Effector CD8-positive, alpha-beta T cell (primary cell): ENCODE results near the gene HSFX4.
"Not testable (repeated sequence)": the region's sequence is repeated elsewhere in the genome, so short reads cannot be mapped to it uniquely, and the experiment has no call there.

ENCODE experiments used
- DNase-seq: peaks from one replicate; lab custom pipeline; 2025; lab: John Stamatoyannopoulos, UW
- total RNA-seq, 4 experiments: gene quantifications; one replicate each; lab custom pipeline; 2026; lab: John Stamatoyannopoulos, UW

The HSFX4 gene
- 0 to 0.09 (median 0) reads per million in 4 experiments for total RNA-seq

DNA sequence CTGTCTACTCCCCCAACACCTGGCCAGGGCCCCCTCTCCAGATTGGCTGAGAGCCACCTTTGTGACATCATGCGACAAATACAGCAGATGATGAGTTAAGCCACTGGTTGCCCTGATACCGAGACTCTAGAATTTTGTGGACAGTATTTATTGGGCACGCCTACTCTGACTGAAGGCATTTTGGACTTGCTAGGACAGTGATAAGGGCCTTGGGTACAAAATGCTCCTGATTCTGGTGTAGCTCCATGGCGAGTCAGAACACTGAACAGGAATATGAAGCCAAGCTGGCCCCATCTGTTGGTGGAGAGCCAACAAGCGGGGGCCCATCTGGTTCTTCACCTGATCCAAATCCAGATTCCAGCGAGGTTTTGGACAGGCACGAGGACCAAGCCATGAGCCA is at the start of gene HSFX4:
TSS of gene HSFX4 (plus strand) at position 174 of the 400 bp plus-strand sequence. CDS start at position 246, 72 bp downstream.
- DNase-seq, result not testable (repeated sequence)

- DNase-seq, result no peak
These were observed 48.2 kb upstream of the HSFX4 start, which contains the start of gene MAGEA8 for GRCh38 chrX:149881081-149881711. Gene MAGEA8 (plus strand): TSS chrX:149881183. CDS start chrX:149884273, 3,090 bp downstream.

DNA sequence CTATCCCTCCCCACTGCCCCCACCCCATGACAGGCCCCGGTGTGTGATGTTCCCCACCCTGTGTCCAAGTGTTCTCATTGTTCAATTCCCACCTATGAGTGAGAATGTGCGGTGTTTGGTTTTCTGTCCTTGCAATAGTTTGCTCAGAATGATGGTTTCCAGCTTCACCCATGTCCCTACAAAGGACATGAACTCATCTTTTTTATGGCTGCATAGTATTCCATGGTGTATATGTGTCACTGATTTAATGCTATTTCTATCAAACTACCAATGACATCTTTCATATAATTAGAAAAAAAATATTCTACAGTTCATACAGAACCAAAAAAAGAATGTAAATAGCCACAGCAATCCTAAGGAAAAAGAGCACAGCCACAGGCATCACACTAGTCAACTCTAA is 38.5 kb upstream of the HSFX4 start:
- DNase-seq, result not testable (repeated sequence)

GRCh38 chrX:149898554-149898953 is 30.8 kb upstream of the HSFX4 start:
- DNase-seq, result no peak

DNA sequence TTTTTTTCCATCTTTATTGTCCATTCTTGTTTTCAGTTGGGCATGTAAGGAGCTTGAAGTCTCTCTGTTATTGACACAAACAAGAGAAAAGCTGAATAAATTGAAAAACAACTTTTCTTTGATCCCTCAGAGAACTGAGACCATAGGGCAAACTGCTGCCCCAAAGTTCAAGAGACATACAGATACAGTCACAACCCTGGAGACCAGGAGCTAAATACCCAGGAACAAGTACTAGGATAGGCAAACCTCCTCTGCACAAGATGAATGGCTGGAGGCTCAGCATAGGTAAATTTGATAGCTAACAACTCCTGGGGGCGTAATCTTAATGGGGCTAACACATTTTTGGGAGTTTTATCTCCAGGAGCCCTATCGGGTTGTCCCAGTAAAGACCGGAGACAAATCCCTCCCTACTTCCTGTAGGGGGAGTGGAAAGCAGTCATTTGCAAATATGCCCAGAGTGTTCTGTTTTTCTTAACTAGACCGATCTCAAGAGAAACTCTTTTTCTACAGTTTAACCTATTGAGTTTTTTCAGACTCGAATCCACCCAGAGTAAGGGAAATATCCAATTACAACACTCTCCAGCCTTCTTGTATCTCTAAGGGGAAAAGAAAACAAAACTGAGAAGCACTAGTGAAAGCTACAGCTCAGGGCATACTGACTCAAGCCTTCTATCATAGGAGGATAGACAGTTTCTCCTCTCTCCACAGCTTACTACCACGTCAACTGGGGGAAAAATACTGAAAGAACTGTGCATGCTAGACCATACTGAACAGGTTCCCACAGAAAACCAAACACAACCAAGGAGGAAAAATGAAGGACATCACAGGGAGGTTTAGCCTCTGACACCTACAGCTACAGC is 25.3 kb upstream of the HSFX4 start:
- DNase-seq, result no peak

DNA sequence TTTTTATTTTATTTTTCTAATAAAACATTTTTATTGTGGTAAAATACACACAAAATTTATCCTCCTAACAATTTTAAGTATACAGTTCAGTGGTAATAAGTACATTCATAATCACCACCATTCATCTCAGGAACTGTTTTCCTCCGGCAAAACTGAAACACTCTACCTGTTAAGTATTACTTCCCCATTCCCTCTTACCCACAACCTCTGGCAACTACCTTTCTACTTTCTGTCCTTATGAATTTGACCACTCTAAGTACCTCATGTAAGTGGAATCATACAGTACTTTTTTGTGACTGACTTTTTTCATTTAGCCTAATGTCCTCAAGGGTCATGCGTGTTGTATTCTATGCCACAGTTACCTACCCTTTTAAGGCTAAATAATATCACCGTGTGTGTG is 21.1 kb upstream of the HSFX4 start:
- DNase-seq, result no peak

DNA sequence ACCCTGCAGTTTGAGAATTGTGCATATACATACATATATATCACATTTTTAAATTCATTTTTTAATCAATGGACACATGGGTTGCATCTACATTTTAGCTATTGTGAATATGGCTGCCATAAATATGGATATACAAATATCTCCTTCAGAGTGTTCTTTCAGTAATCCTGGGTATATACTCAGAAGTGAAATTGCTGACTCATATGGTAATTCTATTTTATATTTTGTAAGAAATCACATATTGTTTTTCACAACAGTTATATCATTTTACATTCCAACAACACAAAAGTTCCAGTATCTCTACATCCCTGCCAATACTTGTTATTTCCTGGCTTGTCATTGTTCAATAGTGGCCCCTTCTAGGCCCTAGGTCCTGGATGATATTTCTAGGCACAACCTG is 20.6 kb upstream of the HSFX4 start:
- no peak for DNase-seq

- DNase-seq, result no peak
These were observed 19.8 kb upstream of the HSFX4 start for GRCh38 chrX:149909324-149910177.

GRCh38 chrX:149910178-149910695 is 19.1 kb upstream of the HSFX4 start:
- no peak for DNase-seq

DNA sequence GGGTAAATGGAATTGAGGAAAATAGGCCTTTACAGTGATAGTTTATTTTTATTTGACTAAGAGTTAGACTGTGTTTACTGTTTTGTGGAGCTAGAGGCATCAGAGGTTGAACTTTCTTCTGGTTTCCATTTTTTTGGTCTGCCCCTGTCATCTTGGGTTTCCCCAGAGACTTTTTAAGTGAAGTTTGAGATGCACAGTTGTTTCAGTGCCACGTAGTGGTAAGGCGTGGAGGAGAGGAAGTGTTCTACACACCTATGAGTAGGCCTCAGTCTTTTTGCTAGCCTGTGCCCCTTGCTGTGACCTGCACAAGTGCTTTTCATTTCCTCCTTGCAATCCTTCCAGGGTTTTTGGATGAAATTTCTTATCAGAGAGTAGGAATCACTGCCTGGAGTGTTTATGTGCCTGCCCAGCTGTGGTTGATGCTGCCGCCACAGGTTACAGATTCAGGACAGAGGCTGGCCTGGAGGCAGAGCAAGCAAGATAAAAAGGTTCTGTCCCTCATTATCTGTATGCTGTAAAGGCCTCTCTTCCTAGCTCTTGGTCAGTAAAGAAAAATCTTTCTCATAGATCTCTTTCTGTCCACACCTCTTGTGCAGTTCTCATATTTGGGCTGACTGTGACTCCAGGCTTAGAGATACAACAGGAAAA is 12.5 kb upstream of the HSFX4 start:
- no peak for DNase-seq

- not testable (repeated sequence) for DNase-seq
These were observed 5.5 kb upstream of the HSFX4 start for GRCh38 chrX:149923836-149924235.

- not testable (repeated sequence) for DNase-seq
These were observed 4.9 kb upstream of the HSFX4 start for GRCh38 chrX:149924434-149924833.

DNA sequence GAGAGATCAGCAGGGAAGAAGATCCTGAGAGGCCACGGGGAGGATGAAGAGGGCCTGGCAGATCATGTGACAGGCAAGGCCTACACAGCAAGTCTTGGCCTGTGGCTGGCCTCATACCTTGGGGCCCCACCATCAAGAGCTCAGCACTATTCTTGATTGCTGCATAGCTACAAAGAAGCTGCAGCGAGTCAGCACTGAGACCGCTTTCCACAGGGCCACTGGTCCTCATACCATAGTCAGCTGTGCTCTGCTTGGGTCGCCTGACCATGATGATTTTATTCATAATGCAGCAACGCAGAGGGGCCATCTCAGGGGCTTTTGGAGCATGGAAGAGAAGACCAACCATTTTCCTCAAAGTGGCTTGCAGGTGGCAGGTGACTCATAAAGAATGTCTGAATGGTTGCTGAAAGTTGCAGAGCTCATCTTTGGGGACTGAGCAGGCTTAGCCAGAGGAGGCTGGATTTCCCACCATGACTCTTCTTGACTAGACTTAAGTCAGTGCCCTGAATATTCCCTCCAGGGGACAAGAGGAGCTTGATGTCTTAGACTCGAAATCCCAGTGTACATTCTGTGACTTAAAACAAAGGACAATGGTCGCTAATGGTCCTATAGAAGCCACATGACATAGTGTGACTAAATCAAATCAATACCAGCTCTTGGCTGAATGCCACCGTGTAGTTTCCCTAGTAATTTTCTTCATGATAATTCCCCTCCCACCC is 2.0 kb upstream of the HSFX4 start:
- DNase-seq, result not testable (repeated sequence)

- DNase-seq, result not testable (repeated sequence)
These were observed 1.5 kb upstream of the HSFX4 start for GRCh38 chrX:149927964-149928258.

GRCh38 chrX:149928635-149929034 is 738 bp upstream of the HSFX4 start:
- DNase-seq, result not testable (repeated sequence)

DNA sequence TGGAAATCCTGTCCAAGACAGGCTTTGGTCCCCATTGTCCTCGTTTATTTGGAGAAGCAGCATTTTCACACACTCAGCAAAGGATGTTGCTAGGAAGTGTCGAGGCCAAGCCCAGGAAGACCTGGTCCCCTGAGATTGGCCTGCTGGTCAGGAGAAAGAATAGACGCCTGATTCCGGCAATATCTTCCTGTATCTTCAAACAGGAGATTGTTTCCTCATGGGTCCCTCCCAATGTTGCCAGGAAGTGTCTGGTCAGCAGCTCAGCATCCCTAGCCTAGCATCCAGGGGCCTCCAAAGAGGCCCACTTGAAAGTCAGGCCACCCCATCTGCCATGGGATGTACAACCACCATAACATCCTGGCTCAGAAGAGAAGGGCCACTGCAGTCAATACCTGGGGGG is 2.0 kb downstream of the HSFX4 start:
- not testable (repeated sequence) for DNase-seq

DNA sequence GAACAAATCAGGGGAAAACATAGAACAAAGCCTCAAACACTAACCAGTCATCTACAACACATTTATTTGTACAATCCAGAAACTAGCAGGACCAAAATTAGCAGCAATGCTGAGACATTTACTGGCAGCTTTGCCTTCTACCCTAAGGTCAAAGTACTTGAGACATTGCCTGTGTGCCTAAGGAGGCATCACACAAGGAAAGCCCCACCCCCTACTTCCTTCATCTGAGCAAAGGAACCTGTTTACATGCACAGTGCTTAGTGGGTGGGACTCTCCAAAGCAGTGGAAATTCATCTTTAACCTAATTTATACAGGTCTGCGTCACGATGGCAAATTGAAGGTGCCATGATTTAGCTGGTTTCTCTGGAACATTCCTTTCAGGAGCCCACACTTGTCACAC is 2.8 kb downstream of the HSFX4 start:
- not testable (repeated sequence) for DNase-seq

DNA sequence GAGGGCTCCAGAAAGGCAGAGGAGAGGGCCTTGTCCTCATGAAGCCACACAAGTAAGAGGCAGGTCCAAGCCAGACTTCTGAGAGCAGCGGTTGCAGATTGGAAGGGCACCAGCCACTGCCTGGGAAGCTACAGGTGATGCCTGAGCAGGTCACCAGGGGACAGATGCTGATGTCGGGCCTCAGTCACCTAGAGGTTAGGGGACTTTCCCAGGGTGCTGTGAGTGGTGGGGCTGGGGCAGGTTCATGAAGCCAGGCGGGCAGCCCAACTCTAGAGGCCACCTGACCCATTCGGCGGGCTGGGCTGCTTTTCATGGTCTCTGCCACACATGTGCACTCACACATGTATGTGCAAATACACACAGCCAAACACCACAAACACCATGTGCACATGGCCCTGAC is 3.6 kb downstream of the HSFX4 start:
- not testable (repeated sequence) for DNase-seq

DNA sequence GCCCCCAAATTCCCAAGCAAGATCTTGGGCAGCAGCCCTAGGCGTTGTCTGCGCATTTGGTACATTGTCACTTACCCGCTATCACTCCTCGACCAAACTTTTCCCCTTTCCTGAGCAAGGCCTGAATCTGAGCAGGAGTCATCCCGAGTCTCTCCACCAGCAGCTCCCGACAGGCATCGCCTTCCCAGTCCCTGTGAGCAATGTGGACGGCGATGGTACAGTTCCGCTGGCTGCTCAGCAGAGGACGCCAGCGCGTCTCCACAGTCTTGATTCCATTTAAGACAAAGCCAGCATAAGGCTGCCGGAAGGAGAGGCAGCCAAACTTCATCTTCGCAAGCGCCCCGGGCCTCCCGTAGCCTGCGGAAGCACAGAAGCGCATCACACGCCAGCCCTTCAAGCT is 4.2 kb downstream of the HSFX4 start:
- DNase-seq, result not testable (repeated sequence)

DNA sequence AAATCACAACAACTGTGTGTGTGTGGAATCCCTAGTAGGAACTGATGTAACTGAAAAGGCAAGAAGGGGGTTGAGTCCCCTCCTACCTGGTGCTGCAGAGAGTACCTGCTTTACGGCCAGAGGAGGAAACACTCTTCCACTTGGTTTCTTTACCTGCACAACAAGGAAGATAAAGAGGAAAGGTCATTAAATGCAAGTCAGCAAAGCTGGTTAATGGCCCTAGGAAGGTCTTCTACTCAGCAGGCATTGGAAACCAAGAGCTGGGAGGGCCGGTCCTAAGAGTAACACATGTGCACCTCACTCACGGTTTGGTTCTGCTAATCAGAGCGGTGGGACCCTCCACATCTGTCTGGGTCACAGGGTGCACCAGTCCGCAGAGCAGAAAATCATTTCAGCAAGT is 8.0 kb downstream of the HSFX4 start:
- not testable (repeated sequence) for DNase-seq
